Neural progenitor cell (in vitro differentiated cells): ENCODE results near the gene CACNA1C.

Experiments used
- CTCF ChIP-seq: fragments of 200-600 bp; sonication (generic); IDR thresholded peaks from 2 replicates; pipeline ENCODE4 v1.5.1; 2017; ENCODE audit warnings: antibody characterized with exemption, mild to moderate bottlenecking
- EZH2phosphoT487 ChIP-seq: fragments of 200-600 bp; sonication (generic); IDR thresholded peaks from 2 replicates; pipeline ENCODE4 v1.6.1; 2017; ENCODE audit warnings: antibody characterized with exemption

- TF ChIP-seq CTCF (no peak), EZH2phosphoT487 (no peak)
Observed at GRCh38 chr12:2520722-2521246, 468.0 kb downstream of the CACNA1C start.
